Raji (cell line): Measurements from ENCODE around the gene SRC.

Source experiments
- POLR2A ChIP-seq: IDR thresholded peaks from 2 replicates; pipeline ENCODE4 v1.6.1; 2011; ENCODE audit warnings: low read depth, low read length, control low read depth; ENCODE audit not compliant: insufficient read depth

SRC gene

DNA sequence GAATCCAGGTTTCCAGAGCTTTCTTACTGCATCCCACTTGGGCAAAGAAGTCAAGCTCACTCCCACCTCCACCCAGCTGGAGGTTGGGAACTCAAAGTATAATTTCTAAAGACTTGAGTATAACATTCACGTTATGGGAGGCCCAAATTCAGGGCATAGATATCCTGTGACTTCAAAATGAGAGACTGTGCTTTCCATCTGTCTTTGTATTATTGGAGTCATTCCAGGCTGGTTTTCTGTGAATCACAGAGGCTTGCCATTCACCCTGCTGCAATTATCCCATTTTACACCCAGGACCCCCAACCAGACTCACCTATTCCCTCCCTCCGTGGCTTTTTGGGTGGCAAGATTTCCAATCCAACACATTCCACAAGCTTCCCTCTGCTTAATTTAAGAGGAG, 19.3 kb upstream of the SRC start:
- TF ChIP-seq POLR2A = no peak

GRCh38 chr20:37327748-37328147, 18.2 kb upstream of the SRC start:
- TF ChIP-seq POLR2A = no peak

- no peak for TF ChIP-seq POLR2A
Observed at GRCh38 chr20:37328149-37328945, 17.6 kb upstream of the SRC start.

DNA sequence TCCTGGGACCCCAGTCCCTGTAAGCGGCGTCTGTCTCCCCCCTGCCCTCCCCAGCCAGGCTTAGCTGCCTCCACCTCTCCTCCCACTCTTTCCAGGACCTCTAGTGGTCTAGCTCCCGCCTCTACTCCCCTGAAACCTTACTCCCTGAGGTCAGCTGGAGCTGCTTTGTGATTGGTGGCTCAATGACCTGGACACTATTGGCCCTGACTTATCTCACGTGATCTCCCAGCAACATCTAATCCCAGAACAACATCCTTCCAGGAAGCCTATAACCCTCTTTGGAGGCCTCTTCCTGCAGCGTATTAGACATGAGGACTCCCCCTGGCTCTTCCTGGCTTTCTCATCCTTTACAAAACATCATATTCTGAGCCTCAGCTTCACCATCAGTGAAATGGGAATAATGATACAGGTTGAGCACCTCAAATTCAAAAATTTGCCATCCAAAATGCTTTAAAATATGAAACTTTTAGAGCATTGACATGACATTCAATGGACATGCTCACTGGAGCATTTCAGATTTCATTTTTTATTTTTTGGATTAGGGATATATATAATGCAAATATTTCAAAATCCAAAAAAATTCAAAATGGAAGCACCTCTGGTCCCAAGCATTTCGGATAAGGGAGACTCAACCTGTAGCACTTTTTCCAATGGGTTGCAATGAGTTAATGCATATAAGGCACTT, 16.3 kb upstream of the SRC start:
- no peak for TF ChIP-seq POLR2A

DNA sequence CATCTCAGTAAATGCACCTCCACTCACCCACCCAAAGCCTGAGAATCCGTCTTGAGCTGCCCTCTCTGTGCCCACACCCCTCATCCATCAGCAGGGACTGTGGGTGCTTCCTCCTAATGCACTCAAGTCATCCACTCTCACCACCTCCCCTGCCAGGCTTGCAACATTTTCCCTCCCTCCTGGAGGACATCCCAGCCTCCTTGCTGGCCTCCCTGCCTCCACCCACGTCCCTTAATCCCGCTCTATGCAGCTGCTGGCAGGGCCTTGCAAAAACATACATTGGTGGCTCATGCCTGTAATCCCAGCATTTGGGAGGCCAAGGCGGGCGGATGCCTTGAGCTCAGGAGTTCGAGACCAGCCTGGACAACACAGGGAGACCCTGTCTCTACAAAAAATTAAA, 15.6 kb upstream of the SRC start:
- TF ChIP-seq POLR2A = no peak

GRCh38 chr20:37331060-37331857, 14.7 kb upstream of the SRC start:
- no peak for TF ChIP-seq POLR2A

DNA sequence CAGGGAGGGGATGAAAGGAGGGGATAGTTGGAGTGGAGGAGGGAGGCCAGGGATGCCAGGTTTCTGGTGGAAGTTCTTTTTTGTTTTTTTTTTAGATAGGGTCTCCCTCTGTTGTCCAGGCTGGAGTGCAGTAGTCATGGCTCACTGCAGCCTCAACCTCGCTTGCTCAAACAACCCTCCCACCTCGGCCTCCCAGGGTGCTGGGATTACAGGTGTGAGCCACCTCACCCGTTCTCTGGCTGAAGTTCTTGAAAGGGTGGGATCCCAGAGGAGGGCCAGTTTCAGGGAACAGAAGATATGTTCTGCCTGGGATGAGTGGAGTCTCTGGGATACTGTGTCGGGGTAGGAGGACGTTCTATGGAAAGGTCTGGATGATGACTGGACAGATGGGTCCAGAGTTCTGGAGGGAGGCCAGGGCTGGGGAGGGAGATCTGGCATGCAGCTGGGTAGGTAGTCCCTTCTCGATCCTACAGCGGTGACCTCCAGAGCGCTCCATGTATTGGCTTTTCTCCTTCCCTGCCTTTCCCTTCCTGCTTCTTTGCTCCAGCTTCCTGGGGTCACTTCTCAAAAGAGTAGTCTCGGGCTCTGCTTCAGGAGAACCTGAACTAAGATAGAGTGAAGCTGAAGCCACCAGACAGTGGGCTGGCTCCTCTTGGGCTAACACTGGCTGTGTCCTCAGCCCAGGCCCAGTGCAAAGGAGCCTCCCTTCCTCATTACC, 12.7 kb upstream of the SRC start:
- no peak for TF ChIP-seq POLR2A

DNA sequence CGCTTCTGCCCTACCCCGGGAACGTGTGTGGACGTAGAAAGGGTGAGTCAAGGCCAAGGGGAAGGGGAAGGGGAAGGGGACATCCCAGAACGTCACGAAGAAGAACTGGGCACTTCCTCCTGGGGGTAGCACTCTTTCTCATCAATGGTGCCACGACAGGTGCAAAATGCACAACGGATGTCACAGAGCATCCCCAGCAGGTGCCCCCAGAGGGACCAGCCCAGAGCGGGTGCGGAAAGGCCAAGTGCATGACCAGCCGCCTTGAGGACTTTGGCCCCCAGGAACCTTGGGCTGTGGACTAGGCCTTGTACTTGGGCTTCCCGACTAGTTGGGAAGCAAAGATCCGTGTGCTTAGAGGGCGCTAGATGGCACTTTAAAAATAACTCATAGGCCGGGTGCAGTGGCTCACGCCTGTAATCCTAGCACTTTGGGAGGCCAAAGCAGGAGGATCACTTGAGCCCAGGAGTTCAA, 12.1 kb upstream of the SRC start:
- TF ChIP-seq POLR2A = no peak

DNA sequence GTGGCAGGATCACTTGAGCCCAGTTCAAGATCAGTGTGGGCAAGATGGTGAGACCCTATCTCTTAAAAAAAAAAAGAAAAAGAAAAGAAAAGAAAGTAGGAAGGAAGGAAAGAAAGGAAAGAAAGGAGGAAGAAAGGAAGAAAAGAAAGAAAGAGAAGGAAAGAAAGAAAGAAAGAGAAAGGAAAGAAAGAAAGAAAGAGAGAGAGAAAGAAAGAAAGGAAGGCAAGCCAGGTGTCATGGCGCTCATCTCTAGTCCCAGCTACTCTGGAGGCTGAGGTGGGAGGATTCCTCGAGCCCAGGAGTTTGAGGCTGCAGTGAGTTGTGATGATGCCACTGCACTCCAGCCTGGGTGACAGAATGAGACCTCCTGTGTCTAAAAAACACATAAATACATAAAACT, 11.5 kb upstream of the SRC start:
- no peak for TF ChIP-seq POLR2A

DNA sequence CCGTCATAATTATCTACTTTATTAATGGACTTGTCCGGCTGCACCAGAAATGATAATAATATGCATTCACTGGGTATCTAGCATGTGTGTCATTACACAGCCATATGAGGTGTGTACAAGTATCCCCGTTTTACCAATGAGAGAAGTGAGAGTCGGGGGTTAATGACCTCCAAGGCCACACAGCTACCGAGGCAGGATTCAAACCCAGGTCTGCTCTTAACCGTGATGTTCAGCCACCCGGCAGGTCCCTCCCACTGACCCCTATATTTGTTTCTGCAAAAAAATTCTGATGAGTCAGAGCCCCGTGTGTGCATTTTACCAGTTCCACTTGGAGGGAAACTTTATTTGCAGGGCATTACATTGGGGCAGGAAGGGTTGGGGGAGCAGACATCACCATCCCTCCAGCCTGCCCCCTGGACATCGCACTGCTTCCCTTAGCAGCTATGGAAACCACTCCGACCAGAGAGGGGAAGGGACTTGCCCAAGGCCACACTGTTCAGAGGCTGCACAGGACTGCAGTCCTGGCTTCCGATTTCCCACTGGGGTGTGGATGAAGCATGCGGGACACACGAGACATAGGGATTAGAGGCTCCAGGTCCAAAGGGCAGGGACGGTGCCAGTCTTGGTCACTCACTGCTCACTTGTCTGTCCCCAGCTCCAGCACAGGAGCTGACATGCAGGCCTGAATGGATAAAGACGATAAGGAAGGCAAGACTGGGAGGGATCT, 10.1 kb upstream of the SRC start:
- no peak for TF ChIP-seq POLR2A

DNA sequence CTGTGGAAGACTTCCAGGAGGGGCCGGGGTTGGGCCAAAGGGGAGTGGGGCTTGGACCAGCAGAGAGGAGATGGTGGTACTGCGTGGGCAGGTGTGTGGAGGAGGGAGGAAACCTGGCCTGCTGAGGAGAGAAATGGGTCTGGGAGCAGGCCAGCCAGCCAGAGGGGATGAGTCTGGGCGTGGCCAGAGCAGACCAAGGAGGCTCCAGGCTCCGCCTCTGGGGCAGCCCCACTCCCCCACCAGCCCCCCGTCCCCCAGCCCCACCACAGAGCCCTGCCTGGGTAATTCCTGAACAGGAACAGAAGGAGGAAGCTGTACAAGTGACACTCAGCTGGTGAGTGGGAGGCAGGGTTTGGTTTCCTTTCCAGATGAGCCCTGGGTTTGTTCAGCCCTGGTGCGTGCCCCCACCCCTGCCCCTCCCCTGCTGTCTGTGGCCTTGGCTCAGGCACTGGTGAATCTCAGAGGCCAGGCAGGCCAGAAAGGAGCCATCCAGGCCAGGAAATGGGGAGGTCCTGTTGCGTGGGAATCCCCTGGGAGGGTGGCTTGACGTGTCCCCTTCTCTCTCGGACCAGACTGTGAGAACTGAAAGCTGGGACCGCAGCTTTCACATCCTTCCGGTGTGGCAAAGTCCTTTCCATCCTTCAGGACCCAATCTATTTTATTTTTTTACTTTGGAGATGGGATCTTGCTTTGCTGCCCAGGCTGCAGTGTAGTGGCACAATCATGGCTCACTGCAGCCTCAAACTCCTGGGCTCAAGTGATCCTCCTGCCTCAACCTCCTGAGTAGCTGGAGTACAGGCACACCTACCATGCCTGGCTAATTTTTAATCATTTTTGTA, 9.4 kb upstream of the SRC start:
- no peak for TF ChIP-seq POLR2A

GRCh38 chr20:37337208-37337991, 8.5 kb upstream of the SRC start:
- TF ChIP-seq POLR2A = no peak

DNA sequence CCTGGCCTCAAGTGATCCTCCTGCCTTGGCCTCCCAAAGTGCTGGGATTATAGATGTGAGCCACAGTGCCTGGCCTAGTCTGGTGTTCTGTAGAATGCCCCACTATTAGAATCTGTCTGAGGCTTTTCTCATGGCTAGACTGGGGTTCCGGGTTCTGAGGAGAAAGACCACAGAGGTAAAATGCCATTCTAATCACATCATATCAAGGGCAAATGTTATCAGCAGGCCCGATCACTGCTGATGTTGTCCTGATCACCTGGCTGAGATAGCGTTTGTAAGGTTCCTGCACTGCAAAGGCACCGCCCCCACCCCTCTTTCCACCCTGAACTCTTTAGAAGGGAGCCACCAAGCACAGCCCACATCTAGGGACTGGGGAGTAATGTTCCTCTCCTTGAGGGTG, 6.7 kb upstream of the SRC start:
- TF ChIP-seq POLR2A = no peak
